ENCODE data around the gene C2CD4A. TPM values are rescaled to one million over a fixed set of nuclear protein-coding genes. Genes with fewer than 3 reads are reported as not detected.

Gene C2CD4A
- total RNA-seq, 2 experiments from 2014 or later, result not detected

- ChIA-PET POLR2A (no interaction called here), CTCF (no interaction called here)
- no peaks in the 10 kb centered on the region for H3K36me3 Mint-ChIP-seq (ENCODE audit: low read depth)
- DNase-seq, result no peak
- no peaks in the 10 kb centered on the region for H3K4me1 Mint-ChIP-seq
- no peak overlapping the region for H3K4me3 Mint-ChIP-seq
- H3K27ac Mint-ChIP-seq, result no peak overlapping the region
- no peaks in the 10 kb centered on the region for H3K27me3 Mint-ChIP-seq
- H3K9me3 Mint-ChIP-seq, result no peaks in the 10 kb centered on the region
Measured at GRCh38 chr15:62089616-62090015, 22.8 kb downstream of the C2CD4A start.

DNA sequence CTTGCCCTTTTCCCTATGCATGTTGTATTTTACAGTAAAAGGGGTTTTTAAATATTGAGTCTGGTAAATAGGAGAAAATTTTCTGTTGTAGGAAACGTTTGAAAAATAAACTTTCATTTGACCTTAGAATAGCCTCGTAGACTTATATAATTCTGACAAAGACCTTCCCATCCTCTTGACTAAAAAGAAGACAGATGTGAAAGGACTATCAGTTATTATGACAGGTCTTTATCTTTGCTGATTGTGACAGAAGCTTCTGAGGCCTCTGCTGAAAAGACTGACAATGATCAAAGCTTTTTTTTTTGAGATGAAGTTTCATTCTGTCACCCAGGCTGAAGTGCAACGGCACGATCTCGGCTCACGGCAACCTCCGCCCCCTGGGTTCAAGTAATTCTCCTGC lies 24.2 kb downstream of the C2CD4A start:
- CTCF ChIA-PET, result interaction anchor here (1.0 kb wide), 1 partner anchor 110 kb away, joined by 5 read pairs; no protein-coding TSS in a partner anchor
- H3K36me3 Mint-ChIP-seq (ENCODE audit: low read depth), result no peaks in the 10 kb centered on the region
- no peak overlapping the region for H3K27ac Mint-ChIP-seq
- no peaks in the 10 kb centered on the region for H3K4me1 Mint-ChIP-seq
- no peaks in the 10 kb centered on the region for H3K9me3 Mint-ChIP-seq
- DNase-seq, result no peak
- POLR2A ChIA-PET, result no interaction called here
- no peaks in the 10 kb centered on the region for H3K27me3 Mint-ChIP-seq
- no peak overlapping the region for H3K4me3 Mint-ChIP-seq

DNA sequence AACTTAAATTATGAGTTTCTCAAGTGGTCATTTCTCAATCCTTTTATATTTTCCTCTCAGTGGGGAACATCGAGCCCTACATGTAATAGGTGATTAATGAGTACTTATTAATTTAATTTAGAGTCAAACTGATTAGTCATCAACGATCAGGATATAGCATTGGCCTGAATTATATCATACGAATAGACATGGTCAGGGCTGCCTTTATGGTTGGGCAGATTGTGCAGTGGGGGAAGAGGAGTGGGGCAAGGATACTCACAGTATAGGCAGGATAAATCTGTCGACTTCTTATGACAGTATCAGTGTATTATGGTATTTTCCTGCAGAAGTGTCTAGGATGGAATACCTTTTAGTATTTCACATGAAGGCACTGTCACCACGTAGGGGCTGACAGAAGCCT lies 27.0 kb downstream of the C2CD4A start:
- CTCF ChIA-PET, result interaction anchor here (0.6 kb wide), 1 partner anchor 16 kb away, joined by 3 read pairs; no protein-coding TSS in a partner anchor
- peaks cover 4% of the 10 kb centered on the region for H3K27me3 Mint-ChIP-seq
- POLR2A ChIA-PET, result no interaction called here
- H3K36me3 Mint-ChIP-seq (ENCODE audit: low read depth), result no peaks in the 10 kb centered on the region
- H3K27ac Mint-ChIP-seq, result no peak overlapping the region
- H3K9me3 Mint-ChIP-seq, result no peaks in the 10 kb centered on the region
- no peak for DNase-seq
- no peak overlapping the region for H3K4me3 Mint-ChIP-seq
- no peaks in the 10 kb centered on the region for H3K4me1 Mint-ChIP-seq

- no peak for DNase-seq
- H3K4me1 Mint-ChIP-seq, result no peaks in the 10 kb centered on the region
- no peaks in the 10 kb centered on the region for H3K9me3 Mint-ChIP-seq
- ChIA-PET POLR2A (no interaction called here), CTCF (interaction anchor here (0.6 kb wide), 1 partner anchor 16 kb away, joined by 3 read pairs; no protein-coding TSS in a partner anchor)
- no peak overlapping the region for H3K27ac Mint-ChIP-seq
- no peaks in the 10 kb centered on the region for H3K36me3 Mint-ChIP-seq (ENCODE audit: low read depth)
- H3K4me3 Mint-ChIP-seq, result no peak overlapping the region
- peaks cover 4% of the 10 kb centered on the region for H3K27me3 Mint-ChIP-seq
Measured at GRCh38 chr15:62094388-62094787, 27.6 kb downstream of the C2CD4A start.

DNA sequence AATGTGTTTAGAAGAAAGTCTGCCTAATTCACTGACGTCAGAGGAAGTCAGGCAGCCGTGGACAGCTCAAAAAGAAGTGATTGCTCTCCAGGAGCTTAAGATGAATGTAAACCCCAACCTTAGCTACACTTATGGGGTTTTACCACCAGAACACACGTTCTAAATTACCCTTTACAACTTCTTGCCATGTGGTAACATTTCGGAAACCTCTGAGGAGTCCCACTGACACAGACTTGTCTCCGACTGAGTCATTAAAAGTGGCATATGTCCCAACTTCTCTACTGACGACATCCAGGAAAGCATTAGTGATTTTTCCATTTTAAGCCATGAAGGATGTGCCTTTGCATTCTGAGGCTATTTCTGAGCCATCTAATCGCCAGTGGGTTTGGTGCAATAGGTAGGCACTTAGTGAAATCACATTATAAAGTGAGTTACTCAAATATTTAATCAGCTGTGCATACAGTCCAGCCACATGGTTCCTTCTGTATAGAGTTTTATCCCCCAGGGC lies 32.4 kb downstream of the C2CD4A start:
- Mint-ChIP-seq H3K27ac (no peak overlapping the region), H3K9me3 (no peaks in the 10 kb centered on the region), H3K4me3 (no peak overlapping the region), H3K27me3 (peaks cover 4% of the 10 kb centered on the region), H3K4me1 (no peaks in the 10 kb centered on the region), H3K36me3 (ENCODE audit: low read depth) (no peaks in the 10 kb centered on the region)
- no peak for DNase-seq
- POLR2A ChIA-PET, result no interaction called here
- CTCF ChIA-PET, result interaction anchor here (0.9 kb wide), 1 partner anchor 11 kb away, joined by 3 read pairs; no protein-coding TSS in a partner anchor

DNA sequence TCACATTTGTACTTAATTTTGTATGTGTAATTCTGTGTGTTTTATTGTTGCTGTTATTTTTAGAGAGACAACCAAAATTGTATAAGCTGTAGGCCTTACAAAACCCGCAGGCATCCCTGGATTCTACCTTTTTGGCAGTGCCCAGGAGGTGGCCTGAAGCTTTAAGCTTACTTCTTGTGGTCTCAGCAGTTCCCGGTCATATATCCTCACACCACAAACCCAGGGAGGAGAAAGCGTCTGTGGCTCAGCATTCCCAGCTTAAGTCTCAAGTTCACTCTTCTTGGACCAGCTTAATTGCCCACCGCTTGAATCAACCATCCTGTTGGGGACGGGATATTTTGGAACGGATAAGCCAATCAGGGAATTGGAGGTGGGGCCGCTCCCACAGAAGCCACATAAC lies 36.7 kb downstream of the C2CD4A start:
- peaks cover 5% of the 10 kb centered on the region for H3K27me3 Mint-ChIP-seq
- POLR2A ChIA-PET, result no interaction called here
- CTCF ChIA-PET, result interaction anchor here (1.6 kb wide), 1 partner anchor 43 kb away, joined by 4 read pairs; the partner anchor contains the start of gene VPS13C
- H3K36me3 Mint-ChIP-seq (ENCODE audit: low read depth), result no peaks in the 10 kb centered on the region
- H3K27ac Mint-ChIP-seq, result no peak overlapping the region
- H3K4me3 Mint-ChIP-seq, result no peak overlapping the region
- no peaks in the 10 kb centered on the region for H3K4me1 Mint-ChIP-seq
- no peaks in the 10 kb centered on the region for H3K9me3 Mint-ChIP-seq
- DNase-seq, result no peak

DNA sequence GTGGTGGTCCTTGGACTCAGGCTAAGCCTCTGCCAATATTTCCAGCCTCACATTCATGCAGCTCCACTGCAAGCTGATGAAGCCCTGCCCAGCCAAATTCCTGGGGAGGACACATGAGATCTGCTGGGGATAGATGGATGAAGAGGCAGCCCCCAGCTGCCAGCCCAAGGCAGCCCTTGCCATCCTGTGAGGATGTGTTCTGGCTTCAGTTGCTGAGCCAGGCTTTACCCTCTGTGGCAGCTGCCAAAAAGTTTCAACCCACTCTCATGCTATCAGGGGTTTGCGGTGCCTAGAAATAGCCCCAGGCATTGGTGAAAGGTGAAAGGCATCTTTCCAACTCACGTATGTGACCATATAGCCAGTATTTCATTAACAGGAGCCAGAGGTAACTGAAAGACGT lies 37.6 kb downstream of the C2CD4A start:
- ChIA-PET POLR2A (no interaction called here), CTCF (interaction anchor here (1.5 to 1.6 kb wide), 2 partner anchors 15 to 44 kb away, joined by 3 to 4 read pairs; partner anchors contain the start of gene VPS13C)
- Mint-ChIP-seq H3K9me3 (no peaks in the 10 kb centered on the region), H3K4me3 (no peak overlapping the region), H3K36me3 (ENCODE audit: low read depth) (no peaks in the 10 kb centered on the region), H3K4me1 (no peaks in the 10 kb centered on the region), H3K27ac (no peak overlapping the region), H3K27me3 (peaks cover 5% of the 10 kb centered on the region)
- DNase-seq, result no peak

DNA sequence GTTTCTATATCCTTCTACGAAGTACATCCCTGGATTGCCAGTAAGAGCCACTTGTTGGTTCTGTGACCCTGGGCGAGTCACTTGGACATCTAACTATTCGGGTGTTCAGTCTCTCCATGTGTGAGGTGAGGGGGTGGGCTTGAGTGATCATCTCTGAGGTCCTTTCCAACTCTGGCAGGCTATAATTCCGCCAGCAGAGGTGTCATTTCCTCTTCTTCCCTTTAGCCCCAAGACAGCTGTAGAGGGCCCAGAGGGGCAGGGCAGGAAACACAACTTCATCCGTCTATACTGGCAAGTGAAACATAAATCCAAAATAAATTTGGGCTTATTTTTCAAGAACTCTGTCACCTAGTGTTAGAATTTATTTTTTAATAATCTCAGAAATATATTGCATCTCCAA lies 38.1 kb downstream of the C2CD4A start:
- H3K4me3 Mint-ChIP-seq, result no peak overlapping the region
- no peaks in the 10 kb centered on the region for H3K4me1 Mint-ChIP-seq
- H3K27me3 Mint-ChIP-seq, result peaks cover 5% of the 10 kb centered on the region
- H3K9me3 Mint-ChIP-seq, result no peaks in the 10 kb centered on the region
- POLR2A ChIA-PET, result no interaction called here
- CTCF ChIA-PET, result interaction anchor here (1.5 kb wide), 1 partner anchor 14 kb away, joined by 3 read pairs; no protein-coding TSS in a partner anchor
- H3K36me3 Mint-ChIP-seq (ENCODE audit: low read depth), result no peaks in the 10 kb centered on the region
- H3K27ac Mint-ChIP-seq, result no peak overlapping the region
- no peak for DNase-seq

GRCh38 chr15:62105266-62105665 lies 38.5 kb downstream of the C2CD4A start:
- POLR2A ChIA-PET, result no interaction called here
- no peaks in the 10 kb centered on the region for H3K9me3 Mint-ChIP-seq
- no peaks in the 10 kb centered on the region for H3K4me1 Mint-ChIP-seq
- no peak overlapping the region for H3K4me3 Mint-ChIP-seq
- H3K36me3 Mint-ChIP-seq (ENCODE audit: low read depth), result no peaks in the 10 kb centered on the region
- peaks cover 5% of the 10 kb centered on the region for H3K27me3 Mint-ChIP-seq
- DNase-seq, result no peak
- CTCF ChIA-PET, result interaction anchor here (1.5 kb wide), 1 partner anchor 14 kb away, joined by 3 read pairs; no protein-coding TSS in a partner anchor
- no peak overlapping the region for H3K27ac Mint-ChIP-seq

GRCh38 chr15:62106096-62106495 lies 39.3 kb downstream of the C2CD4A start:
- DNase-seq, result no peak
- peaks cover 5% of the 10 kb centered on the region for H3K27me3 Mint-ChIP-seq
- no peaks in the 10 kb centered on the region for H3K9me3 Mint-ChIP-seq
- H3K4me3 Mint-ChIP-seq, result no peak overlapping the region
- CTCF ChIA-PET, result interaction anchor here (0.5 kb wide), 1 partner anchor 51 kb away, joined by 3 read pairs; no protein-coding TSS in a partner anchor
- POLR2A ChIA-PET, result no interaction called here
- no peak overlapping the region for H3K27ac Mint-ChIP-seq
- no peaks in the 10 kb centered on the region for H3K4me1 Mint-ChIP-seq
- no peaks in the 10 kb centered on the region for H3K36me3 Mint-ChIP-seq (ENCODE audit: low read depth)

- Mint-ChIP-seq H3K27me3 (peaks cover 5% of the 10 kb centered on the region), H3K4me3 (no peak overlapping the region)
- CTCF ChIA-PET, result interaction anchor here (1.4 kb wide), 1 partner anchor 11 kb away, joined by 4 read pairs; no protein-coding TSS in a partner anchor
Measured at GRCh38 chr15:62107571-62108121, 40.9 kb downstream of the C2CD4A start.

DNA sequence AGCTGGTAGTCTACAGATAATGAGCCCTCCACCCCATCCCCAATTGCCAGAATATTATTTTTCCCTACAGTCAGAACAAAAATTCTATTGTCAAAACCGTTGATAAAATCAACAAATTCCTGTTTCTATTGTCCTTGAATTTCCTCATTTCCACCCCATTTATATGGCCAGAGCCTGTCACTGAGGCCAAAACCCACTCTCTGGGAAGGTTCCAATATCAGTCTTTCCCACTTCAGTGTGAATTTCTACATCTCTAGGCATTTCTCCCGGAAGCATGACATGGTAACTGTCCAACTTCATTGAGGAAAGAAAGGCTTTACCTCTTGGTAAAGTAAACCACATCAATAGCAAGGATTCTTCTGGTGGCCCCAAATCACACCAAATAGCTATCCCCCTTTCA lies 41.6 kb downstream of the C2CD4A start:
- Mint-ChIP-seq H3K27ac (no peak overlapping the region), H3K9me3 (no peaks in the 10 kb centered on the region), H3K27me3 (peaks cover 5% of the 10 kb centered on the region), H3K36me3 (ENCODE audit: low read depth) (no peaks in the 10 kb centered on the region), H3K4me1 (no peaks in the 10 kb centered on the region), H3K4me3 (no peak overlapping the region)
- CTCF ChIA-PET, result interaction anchor here (0.7 to 1.4 kb wide), 2 partner anchors 11 kb away, joined by 3 to 4 read pairs; no protein-coding TSS in a partner anchor
- POLR2A ChIA-PET, result no interaction called here
- no peak for DNase-seq

More at GRCh38 chr15:62107571-62108121, 40.9 kb downstream of the C2CD4A start:
- no peaks in the 10 kb centered on the region for H3K36me3 Mint-ChIP-seq (ENCODE audit: low read depth)
- no peak for DNase-seq
- H3K9me3 Mint-ChIP-seq, result no peaks in the 10 kb centered on the region
- H3K27ac Mint-ChIP-seq, result no peak overlapping the region
- H3K4me1 Mint-ChIP-seq, result no peaks in the 10 kb centered on the region
- POLR2A ChIA-PET, result no interaction called here

- Mint-ChIP-seq H3K27me3 (peaks cover 5% of the 10 kb centered on the region), H3K4me1 (no peaks in the 10 kb centered on the region), H3K27ac (no peak overlapping the region), H3K36me3 (ENCODE audit: low read depth) (no peaks in the 10 kb centered on the region), H3K9me3 (no peaks in the 10 kb centered on the region), H3K4me3 (no peak overlapping the region)
- ChIA-PET POLR2A (no interaction called here), CTCF (no interaction called here)
- no peak for DNase-seq
Measured at GRCh38 chr15:62109437-62109836, 42.7 kb downstream of the C2CD4A start.

Data from activated CD4-positive, alpha-beta T cell treated with anti-CD3 and anti-CD28 coated beads, Interleukin-2, amount 10 ng/mL, durations not matched to agents 7 days and 5 days (primary cell).